Fibroblast of skin of abdomen (primary cell): ENCODE results near the gene ARHGEF28.
A peak's percentile ranks its signal among the peaks of the same experiment; 100 is the strongest.

Experiments
- DNase-seq: peaks from one replicate; pipeline ENCODE4 v3.0.0-alpha.2; 2013

Gene ARHGEF28

GRCh38 chr5:73747696-73748380, 121.8 kb downstream of the ARHGEF28 start:
- no peak for DNase-seq

- no peak for DNase-seq
Observed at GRCh38 chr5:73748510-73749400, 122.8 kb downstream of the ARHGEF28 start.

GRCh38 chr5:73749485-73750270, 123.7 kb downstream of the ARHGEF28 start:
- no peak for DNase-seq

DNA sequence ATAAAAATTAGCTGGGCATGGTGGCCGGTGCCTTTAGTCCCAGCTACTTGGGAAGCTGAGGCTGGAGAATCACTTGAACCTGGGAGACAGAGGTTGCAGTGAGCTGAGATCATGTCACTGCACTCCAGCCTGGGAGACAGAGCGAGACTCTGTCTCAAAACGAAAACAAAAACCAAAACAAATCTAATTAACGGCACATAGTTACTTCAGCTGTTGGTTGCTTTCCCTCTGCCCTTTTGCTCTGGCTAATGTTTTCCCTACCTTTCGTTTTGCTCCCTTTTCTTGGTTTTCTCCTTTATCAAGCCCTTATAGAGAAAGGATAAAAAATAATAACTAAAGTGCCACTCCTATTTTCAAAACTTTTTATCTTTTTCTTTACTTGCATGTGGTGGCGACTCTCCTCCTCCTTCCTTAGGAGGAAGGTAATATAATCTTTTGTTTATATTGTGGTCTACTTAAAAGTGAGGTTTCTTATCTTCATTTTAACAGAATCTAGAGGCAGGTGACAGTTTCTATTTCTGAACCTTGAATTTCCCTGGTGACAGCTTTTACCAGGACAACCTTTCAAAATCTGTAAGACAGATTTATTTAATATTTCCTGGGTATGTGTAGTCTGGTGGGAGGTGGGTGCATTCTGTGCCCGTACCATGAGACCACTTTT, 125.4 kb downstream of the ARHGEF28 start:
- DNase-seq, result no peak

GRCh38 chr5:73754254-73754653, 128.3 kb downstream of the ARHGEF28 start:
- DNase-seq, result no peak

- DNase-seq, result no peak
Observed at GRCh38 chr5:73757416-73757815, 131.4 kb downstream of the ARHGEF28 start.

GRCh38 chr5:73759771-73760170, 133.8 kb downstream of the ARHGEF28 start:
- DNase-seq, result no peak

DNA sequence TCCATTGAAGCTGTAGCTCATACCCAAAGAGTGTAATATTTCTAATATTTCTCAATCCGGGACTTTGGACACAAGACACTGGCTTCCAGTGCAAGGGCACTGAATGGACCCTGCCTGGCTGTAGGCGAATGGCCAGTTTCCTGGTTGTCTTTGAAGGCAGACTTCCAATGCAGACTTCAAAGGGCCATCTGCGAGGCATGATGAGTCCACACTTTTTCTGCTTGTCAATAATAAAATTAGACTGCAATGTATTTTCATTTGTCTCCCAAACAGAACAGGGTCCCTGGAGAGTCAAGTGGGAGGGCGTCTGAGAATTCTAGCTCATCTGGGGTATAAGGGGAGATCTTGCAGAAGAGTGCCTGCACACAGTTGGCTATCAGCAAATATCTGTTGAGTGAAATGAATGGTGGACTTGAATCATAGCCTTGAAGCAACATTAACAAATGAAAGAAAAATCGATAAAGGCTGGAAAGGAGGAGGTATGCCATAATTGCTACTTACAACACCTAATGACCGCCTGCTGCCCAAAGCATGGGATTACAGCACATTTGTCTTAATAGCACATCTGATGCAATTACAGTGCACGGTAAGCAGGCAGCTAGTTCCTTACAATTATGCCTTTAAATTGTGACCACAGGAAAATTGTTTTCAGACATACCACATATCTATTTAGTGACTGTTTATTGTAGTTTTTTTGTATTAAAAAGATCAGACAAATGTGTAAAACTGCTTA, 137.5 kb downstream of the ARHGEF28 start:
- peak; percentile 41 for DNase-seq

DNA sequence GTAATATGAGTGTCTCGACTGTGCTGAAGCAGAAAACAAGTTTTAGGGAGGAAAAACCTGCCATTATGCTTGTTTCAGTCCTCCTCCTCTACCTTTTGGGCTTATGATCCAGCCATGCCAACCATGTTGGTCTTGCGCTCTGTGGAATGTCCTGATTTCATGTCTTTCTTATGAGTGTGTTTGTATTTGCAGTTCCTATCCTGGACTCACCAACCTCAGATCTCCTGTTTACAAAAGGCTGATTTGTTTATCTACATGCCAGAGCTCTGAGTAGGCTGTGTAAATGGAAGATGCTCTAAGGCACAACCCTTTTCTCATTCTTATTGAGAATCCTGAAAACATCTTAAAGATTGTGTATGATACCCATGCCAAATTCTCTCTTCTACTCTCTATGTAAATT, 138.6 kb downstream of the ARHGEF28 start:
- DNase-seq, result peak; percentile 35

DNA sequence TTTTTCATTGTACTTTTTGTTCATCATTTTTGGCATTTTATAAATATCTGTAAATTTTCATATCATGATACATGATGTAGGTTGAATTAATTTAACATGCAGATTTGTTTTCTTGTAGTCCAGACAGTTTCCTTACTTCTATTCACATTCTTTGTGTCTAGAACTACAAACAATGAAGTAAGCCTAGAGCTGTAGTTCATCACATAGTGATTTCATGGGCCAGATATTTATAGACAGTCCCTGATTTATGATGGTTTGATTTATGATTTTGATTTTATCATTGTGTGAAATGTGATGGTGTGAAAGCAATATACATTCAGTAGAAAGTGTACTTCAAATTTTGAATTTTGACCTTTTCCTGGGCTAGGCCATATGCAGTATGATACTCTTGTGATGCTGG, 139.0 kb downstream of the ARHGEF28 start:
- DNase-seq, result no peak

GRCh38 chr5:73766902-73767301, 140.9 kb downstream of the ARHGEF28 start:
- no peak for DNase-seq

GRCh38 chr5:73770172-73771025, 144.4 kb downstream of the ARHGEF28 start:
- no peak for DNase-seq

GRCh38 chr5:73774924-73775323, 148.9 kb downstream of the ARHGEF28 start:
- no peak for DNase-seq

GRCh38 chr5:73776405-73776804, 150.4 kb downstream of the ARHGEF28 start:
- DNase-seq, result no peak

DNA sequence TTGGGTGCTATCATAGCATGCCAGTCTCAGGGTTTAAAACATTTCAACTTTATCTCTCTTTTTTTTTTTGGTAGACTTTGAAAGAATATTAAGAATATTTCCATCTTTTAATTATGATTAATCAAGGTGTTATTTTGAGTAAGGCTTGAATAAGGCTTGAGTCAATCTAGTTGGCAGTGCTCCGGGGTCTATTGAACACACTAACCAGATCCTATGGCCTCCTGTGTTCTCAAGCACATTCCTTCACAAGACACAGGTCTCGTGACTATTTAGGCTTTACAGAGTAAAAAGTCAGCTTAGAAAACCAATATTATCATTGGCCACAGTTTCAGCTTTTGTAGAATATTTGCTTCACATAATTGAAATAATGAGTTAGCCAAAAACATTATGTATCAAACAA, 151.2 kb downstream of the ARHGEF28 start:
- DNase-seq, result no peak

DNA sequence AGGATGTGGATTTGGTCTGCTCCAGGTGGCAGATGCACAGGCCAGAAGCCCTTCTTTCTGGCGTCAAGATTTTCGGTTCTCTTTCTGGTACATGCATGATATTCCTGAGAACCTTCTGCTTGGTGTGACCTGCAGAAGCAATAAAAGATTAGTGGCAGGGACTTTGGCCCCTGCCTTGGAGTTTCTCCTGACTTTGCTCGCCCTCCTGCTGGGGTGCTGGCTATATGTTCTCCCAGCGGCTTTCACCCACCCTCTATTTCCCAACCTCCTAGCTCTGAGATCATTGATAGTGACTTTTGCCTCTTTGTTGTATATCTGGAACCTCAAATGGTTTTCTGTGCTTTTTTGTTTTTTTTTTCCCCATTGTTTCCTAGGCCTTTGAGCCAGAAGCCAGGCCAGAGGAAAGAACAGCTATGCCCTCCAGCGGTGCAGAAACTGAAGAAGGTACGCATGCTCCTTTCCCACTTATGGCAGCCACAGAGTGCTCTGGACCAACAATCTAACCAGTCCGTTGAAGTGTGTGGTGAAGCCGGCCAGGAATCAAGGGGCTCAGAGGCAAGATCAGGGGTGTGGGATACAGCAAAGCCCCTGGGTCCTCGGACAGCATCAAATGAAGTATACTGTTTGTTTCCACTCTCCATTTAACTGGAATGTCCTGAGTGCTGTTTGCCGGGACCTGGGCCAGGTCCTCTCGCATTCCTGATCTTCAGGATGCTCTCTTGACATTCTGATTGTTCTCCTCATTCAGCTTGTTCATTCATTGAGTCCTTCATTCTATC, 154.5 kb downstream of the ARHGEF28 start:
- no peak for DNase-seq

- no peak for DNase-seq
Observed at GRCh38 chr5:73781107-73781768, 155.2 kb downstream of the ARHGEF28 start.

DNA sequence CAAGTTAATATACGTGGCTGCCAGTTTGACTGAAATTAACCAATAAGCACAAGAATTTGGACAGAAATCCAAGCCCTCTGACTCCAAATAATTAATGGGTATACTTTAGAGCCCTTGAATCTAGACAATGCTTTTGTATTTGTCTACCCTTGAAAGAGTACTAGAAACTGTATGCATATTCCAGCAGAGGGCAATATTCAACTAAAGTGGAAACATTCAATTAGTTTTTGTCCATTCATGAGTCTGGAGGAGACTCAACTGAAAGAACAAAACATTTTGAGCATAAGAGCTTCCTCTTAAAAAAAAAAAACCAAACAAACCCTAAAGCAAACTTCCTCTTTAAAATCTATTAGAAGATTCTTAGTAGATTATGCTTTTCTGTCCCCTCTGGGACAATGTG, 157.8 kb downstream of the ARHGEF28 start:
- peak; percentile 21 for DNase-seq

- no peak for DNase-seq
Observed at GRCh38 chr5:73786043-73786831, 160.2 kb downstream of the ARHGEF28 start.
